ENCODE results near the gene CHD9NB.

Gene CHD9NB

DNA sequence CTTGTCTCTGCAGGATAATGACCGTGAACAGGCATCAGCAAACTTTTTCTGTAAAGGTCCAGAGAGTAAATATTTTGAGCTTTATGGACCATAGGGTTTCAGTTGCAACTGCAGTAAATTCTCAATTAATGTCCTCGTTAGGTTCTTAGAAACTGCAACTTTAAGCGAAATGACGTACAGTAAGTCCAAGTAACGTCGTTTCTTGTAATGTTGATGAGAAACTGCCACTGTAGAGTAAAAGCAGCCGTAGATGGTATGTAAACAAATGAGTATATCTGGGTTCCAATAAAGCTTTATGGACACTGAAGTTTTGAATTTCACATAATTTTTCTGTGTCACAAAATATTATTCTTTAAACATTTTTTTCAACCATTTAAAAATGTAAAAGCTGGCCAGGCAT, 7.0 kb upstream of the CHD9NB start:
- no peak for TF ChIP-seq EZH2phosphoT487 (IDR thresholded peaks at IDR 0.05; ENCODE audit: low read depth)
- TF ChIP-seq, protein P1, sequence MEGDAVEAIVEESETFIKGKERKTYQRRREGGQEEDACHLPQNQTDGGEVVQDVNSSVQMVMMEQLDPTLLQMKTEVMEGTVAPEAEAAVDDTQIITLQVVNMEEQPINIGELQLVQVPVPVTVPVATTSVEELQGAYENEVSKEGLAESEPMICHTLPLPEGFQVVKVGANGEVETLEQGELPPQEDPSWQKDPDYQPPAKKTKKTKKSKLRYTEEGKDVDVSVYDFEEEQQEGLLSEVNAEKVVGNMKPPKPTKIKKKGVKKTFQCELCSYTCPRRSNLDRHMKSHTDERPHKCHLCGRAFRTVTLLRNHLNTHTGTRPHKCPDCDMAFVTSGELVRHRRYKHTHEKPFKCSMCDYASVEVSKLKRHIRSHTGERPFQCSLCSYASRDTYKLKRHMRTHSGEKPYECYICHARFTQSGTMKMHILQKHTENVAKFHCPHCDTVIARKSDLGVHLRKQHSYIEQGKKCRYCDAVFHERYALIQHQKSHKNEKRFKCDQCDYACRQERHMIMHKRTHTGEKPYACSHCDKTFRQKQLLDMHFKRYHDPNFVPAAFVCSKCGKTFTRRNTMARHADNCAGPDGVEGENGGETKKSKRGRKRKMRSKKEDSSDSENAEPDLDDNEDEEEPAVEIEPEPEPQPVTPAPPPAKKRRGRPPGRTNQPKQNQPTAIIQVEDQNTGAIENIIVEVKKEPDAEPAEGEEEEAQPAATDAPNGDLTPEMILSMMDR (IDR thresholded peaks at IDR 0.05; ENCODE audit: low read depth, low read length) = no peak
- H4K20me1 ChIP-seq (ENCODE audit: insufficient read depth, low read length) = no peaks in the 10 kb centered on the region
- no peaks in the 10 kb centered on the region for H3K27me3 ChIP-seq (ENCODE audit: low read depth, low read length)
- H3K4me2 ChIP-seq (ENCODE audit: low read length) = peak overlapping the region; percentile 69
- H3K9ac ChIP-seq (ENCODE audit: low read length) = peak overlapping the region; percentile 36; the same call in 1 of the 2 replicates
- peak overlapping the region; percentile 99 for H3K27ac ChIP-seq (ENCODE audit: low read length)
- H2AFZ ChIP-seq (ENCODE audit: low read depth, low read length) = no peak overlapping the region
- no peak overlapping the region for H3K4me3 ChIP-seq (ENCODE audit: low read length)
- H3K4me1 ChIP-seq (ENCODE audit: low read length) = peaks cover 85% of the 10 kb centered on the region
- no peaks in the 10 kb centered on the region for H3K9me3 ChIP-seq (ENCODE audit: insufficient read depth, low read length)
- H3K79me2 ChIP-seq (ENCODE audit: low read length) = peaks cover 79% of the 10 kb centered on the region
- peaks cover 9% of the 10 kb centered on the region for H3K36me3 ChIP-seq (replicated peaks; ENCODE audit: low read depth, low read length)

DNA sequence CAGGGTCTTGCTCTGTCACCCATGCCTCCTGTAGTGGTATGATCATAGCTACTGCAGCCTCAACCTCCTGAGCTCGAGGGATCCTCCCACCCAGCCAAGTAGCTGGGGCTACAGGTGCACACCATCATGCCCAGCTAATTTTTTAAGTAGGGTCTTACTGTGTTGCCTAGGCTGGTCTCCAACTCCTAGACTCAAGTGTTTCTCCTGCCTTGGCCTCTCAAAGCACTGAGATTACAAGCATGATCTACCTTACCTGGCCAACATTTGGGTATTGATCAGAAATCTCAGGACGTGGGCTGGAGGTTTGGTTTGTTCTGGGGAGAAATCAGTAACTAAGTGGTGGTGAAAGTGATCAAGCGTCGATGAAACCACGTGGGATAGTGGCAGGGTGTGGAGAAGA, 6.2 kb upstream of the CHD9NB start:
- Histone ChIP-seq H3K9me3 (ENCODE audit: insufficient read depth, low read length) (no peaks in the 10 kb centered on the region), H3K27ac (ENCODE audit: low read length) (peak overlapping the region; percentile 99), H3K27me3 (ENCODE audit: low read depth, low read length) (no peaks in the 10 kb centered on the region), H3K4me2 (ENCODE audit: low read length) (peak overlapping the region; percentile 74), H3K36me3 (replicated peaks; ENCODE audit: low read depth, low read length) (peaks cover 9% of the 10 kb centered on the region), H3K4me3 (ENCODE audit: low read length) (no peak overlapping the region), H3K9ac (ENCODE audit: low read length) (peak overlapping the region; percentile 64; the same call in 1 of the 2 replicates), H3K4me1 (ENCODE audit: low read length) (peaks cover 82% of the 10 kb centered on the region), H2AFZ (ENCODE audit: low read depth, low read length) (no peak overlapping the region), H4K20me1 (ENCODE audit: insufficient read depth, low read length) (no peaks in the 10 kb centered on the region), H3K79me2 (ENCODE audit: low read length) (peaks cover 71% of the 10 kb centered on the region)
- TF ChIP-seq EZH2phosphoT487 (IDR thresholded peaks at IDR 0.05; ENCODE audit: low read depth) = no peak
- TF ChIP-seq, protein P1 (IDR thresholded peaks at IDR 0.05; ENCODE audit: low read depth, low read length) = no peak

DNA sequence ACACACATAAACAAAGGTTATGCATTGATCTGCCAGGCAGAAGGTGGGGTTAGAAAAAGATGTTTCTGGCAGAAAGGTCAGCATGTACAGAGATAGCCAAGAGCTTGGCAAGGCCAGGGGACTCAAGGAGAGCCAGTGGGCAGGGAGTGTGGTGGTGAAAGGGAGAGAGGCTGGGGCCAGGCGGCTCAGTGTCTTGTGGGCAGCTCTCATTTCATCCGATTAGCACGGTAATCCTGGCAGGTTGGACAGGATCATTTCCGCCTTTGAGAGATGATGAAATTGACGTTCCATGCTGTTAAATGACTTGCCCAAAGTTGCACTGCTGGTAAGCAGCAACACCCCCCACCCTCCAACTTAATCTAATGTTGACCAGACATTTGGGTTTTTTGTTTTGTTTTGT, 5.7 kb upstream of the CHD9NB start:
- peak overlapping the region; percentile 74 for H3K4me2 ChIP-seq (ENCODE audit: low read length)
- peak overlapping the region; percentile 37 for H3K4me3 ChIP-seq (ENCODE audit: low read length)
- peak overlapping the region; percentile 64 for H3K9ac ChIP-seq (ENCODE audit: low read length)
- H3K4me1 ChIP-seq (ENCODE audit: low read length) = peaks cover 79% of the 10 kb centered on the region
- peaks cover 9% of the 10 kb centered on the region for H3K36me3 ChIP-seq (replicated peaks; ENCODE audit: low read depth, low read length)
- H2AFZ ChIP-seq (ENCODE audit: low read depth, low read length) = no peak overlapping the region
- H4K20me1 ChIP-seq (ENCODE audit: insufficient read depth, low read length) = no peaks in the 10 kb centered on the region
- H3K27me3 ChIP-seq (ENCODE audit: low read depth, low read length) = no peaks in the 10 kb centered on the region
- H3K9me3 ChIP-seq (ENCODE audit: insufficient read depth, low read length) = no peaks in the 10 kb centered on the region
- peak overlapping the region; percentile 99 for H3K27ac ChIP-seq (ENCODE audit: low read length)
- TF ChIP-seq, protein P1 (IDR thresholded peaks at IDR 0.05; ENCODE audit: low read depth, low read length) = no peak
- no peak for TF ChIP-seq EZH2phosphoT487 (IDR thresholded peaks at IDR 0.05; ENCODE audit: low read depth)
- H3K79me2 ChIP-seq (ENCODE audit: low read length) = peaks cover 68% of the 10 kb centered on the region

DNA sequence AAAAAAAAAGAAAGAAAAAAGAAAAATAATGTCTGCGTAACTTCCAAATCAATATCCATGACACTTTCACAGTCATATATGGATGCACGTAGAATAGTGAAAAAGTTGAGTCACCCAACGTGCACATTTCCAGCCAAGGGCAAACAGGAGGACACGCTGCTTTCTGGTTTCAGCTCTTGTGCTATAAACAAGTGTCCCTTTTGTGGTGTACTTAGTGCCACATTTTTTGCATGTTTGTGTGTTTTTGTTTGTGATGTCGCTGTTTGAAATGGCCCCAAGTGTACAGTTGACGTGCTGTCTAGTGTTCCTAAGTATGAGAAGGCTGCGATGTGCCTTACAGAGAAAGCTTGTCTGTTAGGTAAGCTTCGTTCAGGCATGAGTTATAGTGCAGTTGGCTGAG, 5.0 kb upstream of the CHD9NB start:
- no peak overlapping the region for H3K4me3 ChIP-seq (ENCODE audit: low read length)
- H3K4me2 ChIP-seq (ENCODE audit: low read length) = peak overlapping the region; percentile 19
- peak overlapping the region; percentile 99 for H3K27ac ChIP-seq (ENCODE audit: low read length)
- H3K27me3 ChIP-seq (ENCODE audit: low read depth, low read length) = no peaks in the 10 kb centered on the region
- peaks cover 9% of the 10 kb centered on the region for H3K36me3 ChIP-seq (replicated peaks; ENCODE audit: low read depth, low read length)
- peaks cover 63% of the 10 kb centered on the region for H3K79me2 ChIP-seq (ENCODE audit: low read length)
- H2AFZ ChIP-seq (ENCODE audit: low read depth, low read length) = no peak overlapping the region
- H3K4me1 ChIP-seq (ENCODE audit: low read length) = peaks cover 74% of the 10 kb centered on the region
- H3K9me3 ChIP-seq (ENCODE audit: insufficient read depth, low read length) = no peaks in the 10 kb centered on the region
- H4K20me1 ChIP-seq (ENCODE audit: insufficient read depth, low read length) = no peaks in the 10 kb centered on the region
- no peak for TF ChIP-seq EZH2phosphoT487 (IDR thresholded peaks at IDR 0.05; ENCODE audit: low read depth)
- H3K9ac ChIP-seq (ENCODE audit: low read length) = no peak overlapping the region

Data from OCI-LY3 (cell line).